ENCODE measurements around the gene ADGRD1.

The ADGRD1 gene

DNA sequence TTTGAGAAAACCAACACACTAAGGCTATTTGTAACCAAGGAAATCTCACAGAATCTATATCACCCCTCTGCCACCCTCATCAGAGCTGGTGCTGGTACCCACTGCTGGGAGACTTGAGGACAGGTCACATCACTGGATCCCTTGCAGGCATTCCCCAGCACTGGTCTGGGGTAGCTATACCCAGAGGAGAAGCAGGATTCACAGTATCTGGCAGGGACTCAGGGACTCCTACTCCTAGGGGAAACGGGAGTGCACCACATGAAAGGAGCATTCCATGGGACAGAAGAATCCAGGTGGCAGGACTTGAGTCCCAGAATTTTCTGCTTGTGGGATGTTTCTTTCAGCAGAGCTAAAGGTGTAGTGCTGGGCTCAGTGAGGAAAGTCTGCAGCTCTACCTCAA, 223.2 kb downstream of the ADGRD1 start:
- DNase-seq = no peak

GRCh38 chr12:131177599-131177998, 223.9 kb downstream of the ADGRD1 start:
- no peak for DNase-seq

DNA sequence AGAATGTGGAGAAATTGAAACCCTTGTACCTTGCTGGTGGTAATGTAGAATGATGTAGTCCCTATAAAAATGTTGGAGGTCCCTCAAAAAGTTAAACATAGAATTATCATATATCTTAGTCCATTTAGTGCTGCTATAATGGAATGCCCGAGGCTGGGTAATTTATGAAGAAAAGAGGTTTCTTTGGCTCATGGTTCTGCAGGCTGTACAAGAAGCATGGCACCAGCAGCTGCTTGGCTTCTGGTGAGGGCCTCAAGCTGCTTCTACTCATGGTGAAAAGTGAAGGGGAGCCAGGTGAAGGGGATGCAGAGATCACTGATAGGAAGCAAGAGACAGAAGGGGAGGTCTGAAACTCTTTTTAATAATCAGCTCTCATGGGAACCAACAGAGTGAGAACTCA, 233.9 kb downstream of the ADGRD1 start:
- no peak for DNase-seq

DNA sequence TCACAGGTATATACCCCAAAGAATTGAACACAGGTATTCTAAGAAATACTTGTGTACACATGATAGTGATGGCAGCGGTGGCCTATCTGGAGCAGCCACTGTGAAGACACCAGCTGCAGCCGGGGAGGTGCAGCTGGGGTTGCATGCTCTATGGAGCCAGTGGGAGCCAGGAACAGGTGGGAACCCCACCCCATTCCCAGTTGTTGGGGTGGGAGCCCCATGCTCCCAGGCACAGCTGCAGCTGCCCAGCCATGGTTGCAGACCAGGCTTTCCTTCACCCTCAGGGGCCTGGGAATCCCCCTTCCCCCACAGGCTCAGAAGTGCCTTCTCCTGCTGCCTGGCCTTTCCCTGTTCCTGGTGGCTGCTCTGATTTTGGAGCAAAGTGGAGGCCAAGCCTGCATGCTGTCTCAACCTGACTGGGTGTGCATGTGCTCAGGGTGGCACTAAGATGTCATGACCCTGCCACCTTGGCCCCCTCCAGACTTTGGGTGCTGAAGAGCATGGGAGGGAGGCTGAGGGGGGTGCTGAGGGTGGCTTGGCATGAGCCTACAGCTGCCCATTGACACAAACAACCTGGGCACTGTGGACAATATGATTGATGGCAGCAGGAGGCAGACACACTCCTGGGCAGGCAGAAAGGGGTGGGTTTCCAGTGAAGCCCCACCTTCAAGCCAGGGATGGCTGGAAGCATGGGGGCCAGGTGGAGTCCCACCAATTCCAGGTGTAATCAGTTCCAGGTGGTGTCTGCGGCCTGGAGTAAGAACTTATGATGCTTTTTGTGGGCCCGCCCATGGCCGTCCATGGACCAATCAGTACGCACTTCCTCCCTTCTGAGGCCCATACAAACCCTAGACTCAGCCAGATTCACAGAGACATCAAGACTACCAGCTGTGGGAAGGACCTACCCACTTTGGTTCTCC, 234.7 kb downstream of the ADGRD1 start:
- DNase-seq = no peak

- no peak for DNase-seq
These were observed 236.1 kb downstream of the ADGRD1 start for GRCh38 chr12:131189781-131190180.

- DNase-seq = no peak
These were observed 237.3 kb downstream of the ADGRD1 start for GRCh38 chr12:131190965-131191364.

Measured in DMS153 (cell line).